Hematopoietic multipotent progenitor cell (in vitro differentiated cells): Measurements from ENCODE around the gene KASH5. TPM values are rescaled to one million over a fixed set of nuclear protein-coding genes. Genes with fewer than 3 reads are reported as not detected.
A peak's percentile ranks its signal among the peaks of the same experiment; 100 is the strongest.
"Not testable (repeated sequence)": the region's sequence is repeated elsewhere in the genome, so short reads cannot be mapped to it uniquely, and the experiment has no call there.

Experiments
- DNase-seq, 3 donors: peaks; one replicate each; pipeline ENCODE4 v3.0.0-alpha.2; 2011 to 2015; ENCODE audit warnings: low read depth in 2 of 3, low spot score in 2 of 3
- total RNA-seq: library from RNA; depleted of rRNA; stranded (reverse); fragments of >200 nt; gene quantifications from one replicate; pipeline ENCODE4 v1.2.3, GENCODE V29; 2012

The KASH5 gene
- total RNA-seq, 1 donor = 0.27 TPM

- peak; percentile 97 to 98 (median 98) for DNase-seq
These were observed 65.1 kb downstream of the KASH5 start, which contains the start of gene ALDH16A1 for GRCh38 chr19:49453013-49453756. Gene ALDH16A1, plus strand, starts transcription at chr19:49453225. Its CDS starts 107 bp downstream, at chr19:49453332.

DNA sequence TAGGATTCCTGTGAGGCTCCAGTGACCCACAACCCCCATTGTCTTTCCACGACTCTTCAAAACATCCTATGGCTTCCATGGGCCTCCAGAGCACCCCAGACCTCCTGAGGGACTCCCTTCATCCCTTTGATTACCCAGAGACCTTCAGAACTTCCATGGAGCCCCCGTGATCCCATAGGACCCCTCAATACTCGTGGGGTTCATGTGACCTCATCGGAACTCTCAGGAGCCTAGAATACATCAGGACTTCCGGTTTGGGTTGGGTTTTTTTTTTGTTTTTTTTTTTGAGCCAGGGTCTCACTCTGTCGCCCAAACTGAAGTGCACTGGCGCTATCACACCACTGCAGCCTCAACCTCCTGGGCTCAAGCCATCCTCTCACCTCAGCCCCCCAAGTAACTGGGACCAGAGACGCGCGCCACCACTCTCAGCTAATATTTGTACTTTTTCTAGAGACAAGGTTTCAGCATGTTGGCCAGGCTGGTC is 65.8 kb downstream of the KASH5 start:
- DNase-seq = peak in 1 of 3 donors; percentile 55

GRCh38 chr19:49455773-49456172 is 67.7 kb downstream of the KASH5 start:
- DNase-seq = no peak

GRCh38 chr19:49456326-49456725 is 68.3 kb downstream of the KASH5 start:
- DNase-seq = no peak

DNA sequence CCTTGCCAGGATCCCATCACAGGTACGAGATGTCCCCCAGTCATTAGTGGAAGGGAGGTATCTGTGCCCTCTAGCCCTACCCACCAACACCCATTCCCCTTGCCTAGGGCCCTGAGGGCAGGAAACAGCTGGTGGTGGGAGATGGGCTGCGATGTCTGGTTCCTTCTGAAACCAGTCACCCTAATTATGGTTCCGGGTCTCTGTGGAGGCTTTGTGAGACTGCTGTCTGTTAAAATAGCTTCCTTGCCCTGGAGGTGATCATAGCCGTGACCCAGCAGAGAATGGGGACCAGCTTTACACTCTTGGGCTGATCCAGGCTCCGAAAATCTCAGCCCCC is 70.5 kb downstream of the KASH5 start:
- no peak for DNase-seq

DNA sequence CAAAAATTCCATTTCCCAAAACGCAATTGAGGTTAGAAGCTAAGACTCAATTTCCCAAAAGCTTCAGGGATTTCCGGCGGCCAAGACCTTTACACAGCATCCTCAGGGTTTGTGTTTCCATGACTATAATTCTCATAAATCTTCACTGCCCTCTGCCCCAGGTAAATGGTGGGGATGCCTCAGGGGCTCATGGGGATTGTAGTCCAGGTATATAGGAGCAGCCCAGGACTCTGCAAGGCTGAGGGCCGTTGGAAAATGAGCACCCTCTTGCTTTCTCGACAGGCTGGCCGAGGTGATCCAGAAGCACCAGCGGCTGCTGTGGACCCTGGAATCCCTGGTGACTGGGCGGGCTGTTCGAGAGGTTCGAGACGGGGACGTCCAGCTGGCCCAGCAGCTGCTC is 71.3 kb downstream of the KASH5 start:
- DNase-seq = no peak

GRCh38 chr19:49461130-49461529 is 73.1 kb downstream of the KASH5 start:
- not testable (repeated sequence) for DNase-seq

DNA sequence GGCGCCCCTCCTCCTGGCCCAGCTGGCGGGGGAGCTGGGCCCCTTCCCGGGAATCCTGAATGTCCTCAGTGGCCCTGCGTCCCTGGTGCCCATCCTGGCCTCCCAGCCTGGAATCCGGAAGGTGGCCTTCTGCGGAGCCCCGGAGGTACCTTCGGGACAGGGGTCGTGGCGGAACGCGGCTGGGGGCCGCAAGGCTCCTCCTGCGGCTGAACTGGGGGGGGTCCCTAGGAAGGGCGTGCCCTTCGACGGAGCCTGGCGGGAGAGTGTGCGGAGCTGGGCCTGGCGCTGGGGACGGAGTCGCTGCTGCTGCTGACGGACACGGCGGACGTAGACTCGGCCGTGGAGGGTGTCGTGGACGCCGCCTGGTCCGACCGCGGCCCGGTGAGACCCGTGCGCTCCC is 73.6 kb downstream of the KASH5 start:
- no peak for DNase-seq

DNA sequence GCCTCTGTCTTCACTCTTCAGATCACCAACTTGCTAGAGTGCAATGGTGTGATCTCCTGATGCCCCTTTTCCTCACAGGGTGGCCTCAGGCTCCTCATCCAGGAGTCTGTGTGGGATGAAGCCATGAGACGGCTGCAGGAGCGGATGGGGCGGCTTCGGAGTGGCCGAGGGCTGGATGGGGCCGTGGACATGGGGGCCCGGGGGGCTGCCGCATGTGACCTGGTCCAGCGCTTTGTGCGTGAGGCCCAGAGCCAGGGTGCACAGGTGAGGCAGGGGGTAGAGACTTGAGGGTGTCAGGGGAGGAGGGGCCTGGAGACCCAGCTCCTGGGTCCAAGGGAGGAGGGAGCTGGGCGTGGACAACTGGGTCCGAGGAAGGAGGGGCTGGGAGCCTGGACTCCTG is 74.4 kb downstream of the KASH5 start:
- DNase-seq = no peak

- DNase-seq = no peak
These were observed 76.1 kb downstream of the KASH5 start for GRCh38 chr19:49463960-49464740.

DNA sequence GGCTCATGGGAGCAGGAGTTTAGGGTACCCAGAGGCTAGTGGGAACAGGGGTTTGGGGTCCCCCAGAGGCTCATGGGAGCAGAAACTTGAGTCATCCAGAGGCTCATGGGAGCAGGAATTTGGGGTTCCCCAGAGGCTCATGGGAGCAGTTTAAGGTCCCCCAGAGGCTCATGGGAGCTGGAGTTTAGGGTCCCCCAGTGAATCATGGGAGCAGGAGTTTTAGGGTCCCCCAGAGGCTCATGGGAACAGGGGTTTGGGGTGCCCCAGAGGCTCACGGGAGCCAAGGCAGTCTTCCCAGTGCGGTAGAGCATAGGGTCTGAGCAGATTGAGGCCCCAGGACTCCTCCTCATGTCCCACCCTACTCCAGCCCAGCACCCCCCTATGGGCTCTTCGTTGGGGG is 77.3 kb downstream of the KASH5 start:
- DNase-seq = no peak

Other genes with a start within 250 kb of the KASH5 start
- not detected for gene HRC, start 232.9 kb upstream of the KASH5 start, total RNA-seq
- 2.2 TPM for gene TRPM4, start 230.5 kb upstream of the KASH5 start, total RNA-seq
- 0.54 TPM for gene SLC6A16, start 63.1 kb upstream of the KASH5 start, total RNA-seq
- gene CD37, start 52.8 kb upstream of the KASH5 start, total RNA-seq = 255 TPM
- 0.27 TPM for gene TEAD2, start 25.8 kb upstream of the KASH5 start, total RNA-seq
- not detected for gene DKKL1, start 24.4 kb upstream of the KASH5 start, total RNA-seq
- not detected for gene PTH2, start 35.2 kb downstream of the KASH5 start, total RNA-seq
- gene GFY, start 37.1 kb downstream of the KASH5 start, total RNA-seq = not detected
- gene SLC17A7, start 53.3 kb downstream of the KASH5 start, total RNA-seq = not detected
- 115 TPM for gene PIH1D1, start 63.6 kb downstream of the KASH5 start, total RNA-seq
- gene ALDH16A1, start 65.0 kb downstream of the KASH5 start, total RNA-seq = 94.0 TPM
- 3.8 TPM for gene FLT3LG, start 86.0 kb downstream of the KASH5 start, total RNA-seq
- 5,678 TPM for gene RPL13A, start 99.4 kb downstream of the KASH5 start, total RNA-seq
- gene RPS11, start 108.2 kb downstream of the KASH5 start, total RNA-seq = 7,657 TPM
- gene FCGRT, start 124.4 kb downstream of the KASH5 start, total RNA-seq = 26.9 TPM
- 1.1 TPM for gene RCN3, start 139.8 kb downstream of the KASH5 start, total RNA-seq
- gene NOSIP, start 192.3 kb downstream of the KASH5 start, total RNA-seq = 114 TPM
- 2.7 TPM for gene PRRG2, start 193.1 kb downstream of the KASH5 start, total RNA-seq
- 8.1 TPM for gene PRR12, start 202.9 kb downstream of the KASH5 start, total RNA-seq